IMR-90 (cell line): ENCODE measurements around the gene PDZD2.

Source experiments
- POLR2A ChIP-seq: IDR thresholded peaks from 2 replicates; pipeline ENCODE4 v1.6.1; 2012; ENCODE audit warnings: mild to moderate bottlenecking, low read depth, low read length
- TF ChIP-seq, protein P1 (sequence below): conservative IDR thresholded peaks from 2 replicates; pipeline ENCODE4 v1.5.1; 2012; ENCODE audit warnings: mild to moderate bottlenecking, low read depth, low read length, improper control_type of control experiment
- TF ChIP-seq, protein P2 (sequence below): fragments of 150-350 bp; IDR thresholded peaks from 2 replicates; pipeline ENCODE4 v1.6.1; 2017; ENCODE audit warnings: mild to moderate bottlenecking, antibody characterized with exemption, low read length, low read depth

DNA sequence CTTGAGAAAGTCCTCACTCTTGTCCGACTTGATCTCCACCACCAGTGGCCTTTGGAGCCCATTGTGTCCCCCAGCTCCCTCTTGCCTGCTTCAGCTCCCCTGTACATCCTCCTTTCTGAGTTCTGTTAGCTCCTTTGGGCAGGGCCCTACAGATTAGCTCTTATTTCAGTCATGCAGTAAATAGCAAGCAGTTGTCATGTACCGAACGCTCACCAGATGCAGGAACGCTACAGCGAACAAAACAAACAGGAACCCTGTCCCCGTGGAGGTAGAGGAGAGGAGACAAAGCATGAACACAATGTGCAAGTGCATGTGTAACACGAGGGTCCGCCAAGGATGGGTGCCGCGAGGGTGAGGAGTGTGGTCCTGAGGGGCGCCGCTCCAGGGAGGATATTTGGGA is 111.3 kb downstream of the PDZD2 start:
- TF ChIP-seq, protein P1, sequence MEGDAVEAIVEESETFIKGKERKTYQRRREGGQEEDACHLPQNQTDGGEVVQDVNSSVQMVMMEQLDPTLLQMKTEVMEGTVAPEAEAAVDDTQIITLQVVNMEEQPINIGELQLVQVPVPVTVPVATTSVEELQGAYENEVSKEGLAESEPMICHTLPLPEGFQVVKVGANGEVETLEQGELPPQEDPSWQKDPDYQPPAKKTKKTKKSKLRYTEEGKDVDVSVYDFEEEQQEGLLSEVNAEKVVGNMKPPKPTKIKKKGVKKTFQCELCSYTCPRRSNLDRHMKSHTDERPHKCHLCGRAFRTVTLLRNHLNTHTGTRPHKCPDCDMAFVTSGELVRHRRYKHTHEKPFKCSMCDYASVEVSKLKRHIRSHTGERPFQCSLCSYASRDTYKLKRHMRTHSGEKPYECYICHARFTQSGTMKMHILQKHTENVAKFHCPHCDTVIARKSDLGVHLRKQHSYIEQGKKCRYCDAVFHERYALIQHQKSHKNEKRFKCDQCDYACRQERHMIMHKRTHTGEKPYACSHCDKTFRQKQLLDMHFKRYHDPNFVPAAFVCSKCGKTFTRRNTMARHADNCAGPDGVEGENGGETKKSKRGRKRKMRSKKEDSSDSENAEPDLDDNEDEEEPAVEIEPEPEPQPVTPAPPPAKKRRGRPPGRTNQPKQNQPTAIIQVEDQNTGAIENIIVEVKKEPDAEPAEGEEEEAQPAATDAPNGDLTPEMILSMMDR, result no peak
- no peak for TF ChIP-seq POLR2A
- TF ChIP-seq, protein P2, sequence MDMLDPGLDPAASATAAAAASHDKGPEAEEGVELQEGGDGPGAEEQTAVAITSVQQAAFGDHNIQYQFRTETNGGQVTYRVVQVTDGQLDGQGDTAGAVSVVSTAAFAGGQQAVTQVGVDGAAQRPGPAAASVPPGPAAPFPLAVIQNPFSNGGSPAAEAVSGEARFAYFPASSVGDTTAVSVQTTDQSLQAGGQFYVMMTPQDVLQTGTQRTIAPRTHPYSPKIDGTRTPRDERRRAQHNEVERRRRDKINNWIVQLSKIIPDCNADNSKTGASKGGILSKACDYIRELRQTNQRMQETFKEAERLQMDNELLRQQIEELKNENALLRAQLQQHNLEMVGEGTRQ, result no peak
